Transverse colon (tissue), 4 donors: ENCODE data around the gene ELOVL1.

Experiments used
- CTCF ChIP-seq, 5 experiments: fragments of 200-600 bp in 3 of 5; fragments of 450-650 bp in 2 of 5; sonication (generic) in 3 of 5; IDR thresholded peaks; 1 replicate in 2 of 5; 2 replicates in 3 of 5; pipeline ENCODE4 v1.5.1; 2016 to 2017; ENCODE audit warnings: antibody characterized with exemption in 5 of 5, inconsistent platforms in 3 of 5, mild to moderate bottlenecking in 2 of 5, moderate library complexity in 1 of 5
- POLR2A ChIP-seq: fragments of 450-650 bp; IDR thresholded peaks from one replicate; pipeline ENCODE4 v1.6.1; 2016; ENCODE audit warnings: antibody characterized with exemption, mild to moderate bottlenecking, moderate library complexity
- POLR2AphosphoS5 ChIP-seq, 3 donors: sonication (generic); formaldehyde crosslinking; IDR thresholded peaks; one replicate each; pipeline ENCODE4 v1.6.1; 2016; ENCODE audit warnings: antibody characterized with exemption in 3 of 3

DNA sequence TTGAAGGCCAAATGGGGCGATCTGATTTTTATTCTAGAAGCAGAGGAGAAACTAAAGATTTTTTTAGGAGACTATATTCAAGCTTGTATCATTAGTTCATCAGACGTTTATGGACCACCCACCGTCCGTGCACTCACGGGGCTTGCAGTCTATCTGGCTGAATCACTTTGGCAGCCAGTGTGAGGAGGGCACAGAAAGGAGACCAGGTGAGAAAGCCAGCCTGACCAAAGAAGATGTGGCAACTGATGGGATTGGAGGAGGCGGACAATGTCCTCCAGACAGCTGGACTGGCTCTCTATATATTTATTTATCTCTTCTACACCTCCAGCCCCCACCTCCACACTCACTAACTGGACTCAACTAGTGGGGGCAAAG lies 822 bp upstream of the ELOVL1 start:
- no peak for TF ChIP-seq CTCF (IDR thresholded peaks at IDR 0.05)
- TF ChIP-seq POLR2AphosphoS5 (IDR thresholded peaks at IDR 0.05) = no peak
- no peak for TF ChIP-seq POLR2A
